Activated naive CD4-positive, alpha-beta T cell treated with anti-CD3 and anti-CD28 coated beads, Interleukin-2, amount 10 ng/mL, durations not matched to agents 7 days and 5 days (primary cell): ENCODE measurements around the gene ELMOD3.

Experiments used
- CTCF ChIA-PET: fragments of 350-600 bp; sonication (Branson Sonifier 250); formaldehyde crosslinking; loops from one replicate; lab custom pipeline; 2021; ENCODE audit warnings: antibody characterized with exemption; lab: Charles Lee
- DNase-seq: peaks from one replicate; pipeline ENCODE4 v3.0.0-alpha.2; 2020
- H3K27ac Mint-ChIP-seq: one replicate; pipeline ENCODE4 v1.8.0; 2021; ENCODE audit warnings: mild to moderate bottlenecking, moderate library complexity, mixed read lengths
- H3K27me3 Mint-ChIP-seq: one replicate; pipeline ENCODE4 v1.8.0; 2021; ENCODE audit warnings: mild to moderate bottlenecking, mixed read lengths
- H3K36me3 Mint-ChIP-seq: one replicate; pipeline ENCODE4 v1.8.0; 2021; ENCODE audit warnings: mixed read lengths
- H3K4me1 Mint-ChIP-seq: one replicate; pipeline ENCODE4 v1.8.0; 2021; ENCODE audit warnings: mixed read lengths
- H3K4me3 Mint-ChIP-seq: one replicate; pipeline ENCODE4 v1.8.0; 2021; ENCODE audit warnings: mild to moderate bottlenecking, moderate library complexity, mixed read lengths
- H3K9me3 Mint-ChIP-seq: one replicate; pipeline ENCODE4 v1.8.0; 2021; ENCODE audit warnings: mixed read lengths

The ELMOD3 gene

GRCh38 chr2:85395912-85396475, 41.4 kb downstream of the ELMOD3 start:
- H3K9me3 Mint-ChIP-seq: no peaks in the 10 kb centered on the region
- H3K4me1 Mint-ChIP-seq: peaks cover 36% of the 10 kb centered on the region
- no peak overlapping the region for H3K27ac Mint-ChIP-seq
- CTCF ChIA-PET: no interaction called here
- H3K36me3 Mint-ChIP-seq: peaks cover 45% of the 10 kb centered on the region
- no peak for DNase-seq
- H3K4me3 Mint-ChIP-seq: no peak overlapping the region
- H3K27me3 Mint-ChIP-seq: no peaks in the 10 kb centered on the region

GRCh38 chr2:85396531-85397470, 42.2 kb downstream of the ELMOD3 start:
- H3K4me1 Mint-ChIP-seq: peaks cover 29% of the 10 kb centered on the region
- H3K9me3 Mint-ChIP-seq: no peaks in the 10 kb centered on the region

GRCh38 chr2:85397925-85398331, 43.4 kb downstream of the ELMOD3 start:
- no peak for DNase-seq
- Mint-ChIP-seq H3K4me3 (no peak overlapping the region), H3K27me3 (no peaks in the 10 kb centered on the region), H3K27ac (no peak overlapping the region), H3K36me3 (peaks cover 59% of the 10 kb centered on the region), H3K4me1 (peaks cover 19% of the 10 kb centered on the region), H3K9me3 (peaks cover 3% of the 10 kb centered on the region)
- CTCF ChIA-PET: no interaction called here

More at GRCh38 chr2:85396531-85397470, 42.2 kb downstream of the ELMOD3 start:
- peak overlapping the region; percentile 6 for H3K27ac Mint-ChIP-seq
- CTCF ChIA-PET: no interaction called here
- peaks cover 52% of the 10 kb centered on the region for H3K36me3 Mint-ChIP-seq
- H3K4me3 Mint-ChIP-seq: no peak overlapping the region
- no peaks in the 10 kb centered on the region for H3K27me3 Mint-ChIP-seq
- no peak for DNase-seq

- H3K4me1 Mint-ChIP-seq: peaks cover 17% of the 10 kb centered on the region
- no peak overlapping the region for H3K27ac Mint-ChIP-seq
- CTCF ChIA-PET: no interaction called here
- no peak for DNase-seq
- H3K9me3 Mint-ChIP-seq: peaks cover 5% of the 10 kb centered on the region
- H3K36me3 Mint-ChIP-seq: peaks cover 64% of the 10 kb centered on the region
- no peak overlapping the region for H3K4me3 Mint-ChIP-seq
- H3K27me3 Mint-ChIP-seq: no peaks in the 10 kb centered on the region
These were observed 44.0 kb downstream of the ELMOD3 start for GRCh38 chr2:85398426-85399182.

GRCh38 chr2:85399183-85399455, 44.5 kb downstream of the ELMOD3 start:
- peaks cover 7% of the 10 kb centered on the region for H3K9me3 Mint-ChIP-seq
- H3K4me3 Mint-ChIP-seq: no peak overlapping the region
- H3K36me3 Mint-ChIP-seq: peaks cover 63% of the 10 kb centered on the region
- no peak overlapping the region for H3K27ac Mint-ChIP-seq
- H3K27me3 Mint-ChIP-seq: no peaks in the 10 kb centered on the region
- CTCF ChIA-PET: no interaction called here
- DNase-seq: no peak
- peaks cover 12% of the 10 kb centered on the region for H3K4me1 Mint-ChIP-seq

GRCh38 chr2:85400023-85400422, 45.5 kb downstream of the ELMOD3 start:
- H3K27ac Mint-ChIP-seq: no peak overlapping the region
- peak; percentile 7 for DNase-seq
- no peak overlapping the region for H3K4me3 Mint-ChIP-seq
- peaks cover 15% of the 10 kb centered on the region for H3K4me1 Mint-ChIP-seq
- peaks cover 10% of the 10 kb centered on the region for H3K9me3 Mint-ChIP-seq
- H3K36me3 Mint-ChIP-seq: peaks cover 62% of the 10 kb centered on the region
- H3K27me3 Mint-ChIP-seq: no peaks in the 10 kb centered on the region
- CTCF ChIA-PET: no interaction called here

GRCh38 chr2:85400541-85401463, 46.2 kb downstream of the ELMOD3 start:
- H3K27me3 Mint-ChIP-seq: no peaks in the 10 kb centered on the region
- H3K9me3 Mint-ChIP-seq: peaks cover 12% of the 10 kb centered on the region
- CTCF ChIA-PET: interaction anchor here (1.0 to 1.1 kb wide), 2 partner anchors 9 to 151 kb away, joined by 3 to 4 read pairs; no protein-coding TSS in a partner anchor
- H3K27ac Mint-ChIP-seq: peak overlapping the region; percentile 52
- DNase-seq: no peak
- H3K36me3 Mint-ChIP-seq: peaks cover 70% of the 10 kb centered on the region
- peaks cover 23% of the 10 kb centered on the region for H3K4me1 Mint-ChIP-seq
- no peak overlapping the region for H3K4me3 Mint-ChIP-seq

GRCh38 chr2:85401464-85401805, 46.9 kb downstream of the ELMOD3 start:
- Mint-ChIP-seq H3K27me3 (no peaks in the 10 kb centered on the region), H3K9me3 (peaks cover 12% of the 10 kb centered on the region), H3K27ac (no peak overlapping the region), H3K4me1 (peaks cover 29% of the 10 kb centered on the region), H3K4me3 (no peak overlapping the region), H3K36me3 (peaks cover 66% of the 10 kb centered on the region)
- CTCF ChIA-PET: interaction anchor here (1.0 to 1.1 kb wide), 2 partner anchors 10 to 151 kb away, joined by 3 to 4 read pairs; no protein-coding TSS in a partner anchor
- no peak for DNase-seq

GRCh38 chr2:85401844-85402243, 47.3 kb downstream of the ELMOD3 start:
- H3K36me3 Mint-ChIP-seq: peaks cover 62% of the 10 kb centered on the region
- no peak overlapping the region for H3K4me3 Mint-ChIP-seq
- H3K4me1 Mint-ChIP-seq: peaks cover 29% of the 10 kb centered on the region
- H3K9me3 Mint-ChIP-seq: peaks cover 12% of the 10 kb centered on the region
- DNase-seq: no peak
- H3K27ac Mint-ChIP-seq: no peak overlapping the region
- CTCF ChIA-PET: interaction anchor here (1.0 to 1.1 kb wide), 2 partner anchors 10 to 150 kb away, joined by 3 to 4 read pairs; no protein-coding TSS in a partner anchor
- H3K27me3 Mint-ChIP-seq: no peaks in the 10 kb centered on the region

GRCh38 chr2:85405201-85406059, 50.9 kb downstream of the ELMOD3 start:
- CTCF ChIA-PET: interaction anchor here (0.9 to 2.0 kb wide), 3 partner anchors 13 to 52 kb away, joined by 3 to 11 read pairs (median 7); no protein-coding TSS in a partner anchor
- peak; percentile 76 for DNase-seq
- Mint-ChIP-seq H3K4me3 (peak overlapping the region; percentile 33), H3K27me3 (no peaks in the 10 kb centered on the region), H3K4me1 (peaks cover 59% of the 10 kb centered on the region), H3K9me3 (peaks cover 12% of the 10 kb centered on the region), H3K27ac (peak overlapping the region; percentile 84), H3K36me3 (peaks cover 45% of the 10 kb centered on the region)

- peak; percentile 76 for DNase-seq
- CTCF ChIA-PET: interaction anchor here (1.5 kb wide), 1 partner anchor 18 kb away, joined by 3 read pairs; no protein-coding TSS in a partner anchor
- peaks cover 89% of the 10 kb centered on the region for H3K4me1 Mint-ChIP-seq
- peak within 1 kb of the TSS; percentile 78 for H3K4me3 Mint-ChIP-seq
- H3K9me3 Mint-ChIP-seq: peaks cover 2% of the 10 kb centered on the region
- peak within 1 kb of the TSS; percentile 71 for H3K27ac Mint-ChIP-seq
- H3K36me3 Mint-ChIP-seq: peaks cover 15% of the 10 kb centered on the region
- H3K27me3 Mint-ChIP-seq: peaks cover 27% of the 10 kb centered on the region
These were observed 55.4 kb downstream of the ELMOD3 start, which contains the start of gene CAPG for GRCh38 chr2:85409845-85410583. Gene CAPG (minus strand): TSS chr2:85410366. CDS start chr2:85402145, 8,221 bp downstream.
